22Rv1 (cell line): ENCODE results near the gene FAM237B.
"Not testable (repeated sequence)": the region's sequence is repeated elsewhere in the genome, so short reads cannot be mapped to it uniquely, and the experiment has no call there.

ENCODE experiments used
- H3K27ac ChIP-seq: fragments of 450-650 bp; 2 replicates; pipeline ENCODE4 v1.5.1; 2017
- ZFX ChIP-seq: fragments of 450-650 bp; IDR thresholded peaks from 2 replicates; pipeline ENCODE4 v1.6.1; 2017; ENCODE audit warnings: antibody characterized with exemption, borderline replicate concordance
- TF ChIP-seq, protein P1 (sequence below): fragments of 450-650 bp; IDR thresholded peaks from 2 replicates; pipeline ENCODE4 v1.5.1; 2017; ENCODE audit warnings: mild to moderate bottlenecking

FAM237B gene

DNA sequence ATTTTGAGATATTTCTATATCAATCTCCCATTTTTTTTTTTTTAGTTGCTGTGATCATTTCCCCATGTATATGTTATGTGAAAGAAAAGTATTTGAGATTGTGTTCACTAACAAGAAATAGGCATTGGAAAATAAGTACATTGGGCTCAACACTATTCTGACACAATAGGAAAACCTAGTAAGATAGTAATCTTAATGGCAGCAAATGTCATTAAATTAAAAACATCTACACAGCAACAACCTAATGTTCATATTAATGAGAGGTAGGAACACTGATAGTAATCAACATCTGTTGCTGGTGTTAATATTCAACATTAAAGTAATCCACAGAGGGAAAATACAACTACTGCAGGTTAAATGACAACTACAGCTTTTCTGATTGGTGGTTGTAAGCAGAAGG is 23.9 kb upstream of the FAM237B start:
- peak overlapping the region; percentile 83 for H3K27ac ChIP-seq
- TF ChIP-seq ZFX = no peak
- TF ChIP-seq, protein P1, sequence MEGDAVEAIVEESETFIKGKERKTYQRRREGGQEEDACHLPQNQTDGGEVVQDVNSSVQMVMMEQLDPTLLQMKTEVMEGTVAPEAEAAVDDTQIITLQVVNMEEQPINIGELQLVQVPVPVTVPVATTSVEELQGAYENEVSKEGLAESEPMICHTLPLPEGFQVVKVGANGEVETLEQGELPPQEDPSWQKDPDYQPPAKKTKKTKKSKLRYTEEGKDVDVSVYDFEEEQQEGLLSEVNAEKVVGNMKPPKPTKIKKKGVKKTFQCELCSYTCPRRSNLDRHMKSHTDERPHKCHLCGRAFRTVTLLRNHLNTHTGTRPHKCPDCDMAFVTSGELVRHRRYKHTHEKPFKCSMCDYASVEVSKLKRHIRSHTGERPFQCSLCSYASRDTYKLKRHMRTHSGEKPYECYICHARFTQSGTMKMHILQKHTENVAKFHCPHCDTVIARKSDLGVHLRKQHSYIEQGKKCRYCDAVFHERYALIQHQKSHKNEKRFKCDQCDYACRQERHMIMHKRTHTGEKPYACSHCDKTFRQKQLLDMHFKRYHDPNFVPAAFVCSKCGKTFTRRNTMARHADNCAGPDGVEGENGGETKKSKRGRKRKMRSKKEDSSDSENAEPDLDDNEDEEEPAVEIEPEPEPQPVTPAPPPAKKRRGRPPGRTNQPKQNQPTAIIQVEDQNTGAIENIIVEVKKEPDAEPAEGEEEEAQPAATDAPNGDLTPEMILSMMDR = no peak

GRCh38 chr7:90337106-90337505 is 16.0 kb upstream of the FAM237B start:
- TF ChIP-seq, protein P1 = no peak
- no peak for TF ChIP-seq ZFX

DNA sequence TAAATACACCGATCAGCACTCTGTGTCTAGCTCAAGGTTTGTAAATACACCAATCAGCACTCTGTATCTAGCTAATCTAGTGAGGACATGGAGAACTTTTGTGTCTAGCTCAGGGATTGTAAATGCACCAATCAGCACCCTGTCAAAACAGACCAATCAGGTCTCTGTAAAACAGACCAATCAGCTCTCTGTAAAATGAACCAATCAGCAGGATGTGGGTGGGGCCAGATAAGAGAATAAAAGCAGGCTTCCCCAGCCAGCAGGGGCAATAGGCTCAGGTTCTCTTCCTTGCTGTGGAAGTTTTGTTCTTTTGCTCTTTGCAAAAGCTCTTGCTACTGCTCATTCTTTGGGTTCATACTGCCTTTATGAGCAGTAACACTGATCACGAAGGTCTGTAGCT is 13.8 kb upstream of the FAM237B start:
- H3K27ac ChIP-seq = not testable (repeated sequence)

More at GRCh38 chr7:90337106-90337505, 16.0 kb upstream of the FAM237B start:
- H3K27ac ChIP-seq = no peak overlapping the region

- H3K27ac ChIP-seq = no peak overlapping the region
- TF ChIP-seq, protein P1 = no peak
- no peak for TF ChIP-seq ZFX
Observed at GRCh38 chr7:90334193-90334843, 13.2 kb upstream of the FAM237B start.

GRCh38 chr7:90326500-90326899 is 5.4 kb upstream of the FAM237B start:
- no peak overlapping the region for H3K27ac ChIP-seq
- no peak for TF ChIP-seq ZFX
- TF ChIP-seq, protein P1 = no peak

DNA sequence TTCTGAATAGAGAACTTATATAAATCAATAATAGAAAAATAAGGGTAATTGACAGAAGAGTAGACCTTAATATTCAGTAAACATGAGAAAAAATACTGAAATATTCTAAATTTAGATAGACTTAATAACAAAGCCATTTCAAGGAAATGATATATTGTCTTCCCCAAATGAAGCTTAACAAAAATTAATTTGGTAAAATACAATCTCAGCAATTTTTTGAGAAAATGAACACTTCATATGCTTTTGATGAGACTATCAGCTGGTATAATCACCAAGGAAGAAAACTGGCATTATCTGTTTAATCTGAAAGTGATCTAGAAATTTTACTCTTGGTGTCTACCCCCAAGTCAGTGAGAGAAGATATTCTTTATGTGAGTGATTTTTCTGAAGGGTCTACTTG is 1.7 kb upstream of the FAM237B start:
- H3K27ac ChIP-seq = no peak overlapping the region
- TF ChIP-seq, protein P1 = no peak
- no peak for TF ChIP-seq ZFX

DNA sequence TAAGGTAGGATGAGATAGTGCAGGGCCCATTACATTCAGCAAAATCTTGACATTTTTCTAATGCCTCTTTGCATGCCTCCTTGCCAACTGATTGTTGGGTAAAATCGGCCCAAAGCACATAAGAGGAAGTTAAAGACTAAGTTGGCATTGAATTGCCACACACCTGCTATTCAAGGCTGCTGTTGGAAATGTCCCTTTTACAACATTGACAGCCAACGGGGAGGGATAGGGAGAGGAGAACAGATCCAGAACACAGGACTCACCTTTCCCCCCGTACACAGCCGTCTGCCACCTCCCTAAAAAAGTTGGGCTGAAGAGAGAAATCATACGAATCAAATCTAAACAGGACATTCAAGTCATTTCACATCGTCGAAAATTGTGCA is 695 bp downstream of the FAM237B start:
- no peak overlapping the region for H3K27ac ChIP-seq
- TF ChIP-seq, protein P1 = no peak
- TF ChIP-seq ZFX = no peak

- H3K27ac ChIP-seq = no peak overlapping the region
- TF ChIP-seq, protein P1 = no peak
- TF ChIP-seq ZFX = no peak
Observed at GRCh38 chr7:90320014-90320413, 1.1 kb downstream of the FAM237B start.
